NCI-H146 (cell line): ENCODE results near the gene NEAT1.

Experiments
- DNase-seq: peaks from one replicate; lab custom pipeline; 2025; lab: John Stamatoyannopoulos, UW

The NEAT1 gene

GRCh38 chr11:65421794-65422632 lies 585 bp upstream of the NEAT1 start:
- peak; percentile 38 for DNase-seq

GRCh38 chr11:65423516-65424204 lies 1.1 kb downstream of the NEAT1 start:
- no peak for DNase-seq

- DNase-seq, result no peak
These were observed 1.9 kb downstream of the NEAT1 start for GRCh38 chr11:65424205-65425104.

- DNase-seq, result no peak
These were observed 2.7 kb downstream of the NEAT1 start for GRCh38 chr11:65425105-65425970.

GRCh38 chr11:65425971-65426838 lies 3.6 kb downstream of the NEAT1 start:
- no peak for DNase-seq

- DNase-seq, result no peak
These were observed 4.5 kb downstream of the NEAT1 start for GRCh38 chr11:65426839-65427690.

- no peak for DNase-seq
These were observed 5.3 kb downstream of the NEAT1 start for GRCh38 chr11:65427691-65428577.

GRCh38 chr11:65428578-65429067 lies 6.0 kb downstream of the NEAT1 start:
- no peak for DNase-seq

- DNase-seq, result no peak
These were observed 6.6 kb downstream of the NEAT1 start for GRCh38 chr11:65429068-65429681.

GRCh38 chr11:65429724-65430405 lies 7.3 kb downstream of the NEAT1 start:
- DNase-seq, result no peak

GRCh38 chr11:65430406-65431217 lies 8.0 kb downstream of the NEAT1 start:
- no peak for DNase-seq

GRCh38 chr11:65431451-65432099 lies 9.0 kb downstream of the NEAT1 start:
- DNase-seq, result no peak

GRCh38 chr11:65432100-65432650 lies 9.6 kb downstream of the NEAT1 start:
- no peak for DNase-seq

GRCh38 chr11:65432686-65433582 lies 10.3 kb downstream of the NEAT1 start:
- DNase-seq, result peak; percentile 56
